GM18870 (cell line): ENCODE results near the gene NR6A1.

Experiments used
- ATAC-seq: cut with Tn5 transposase; IDR thresholded peaks from one replicate; pipeline ENCODE4 v1.9.1; 2021; ENCODE audit warnings: moderate library complexity; ENCODE audit not compliant: unreplicated experiment

Gene NR6A1

DNA sequence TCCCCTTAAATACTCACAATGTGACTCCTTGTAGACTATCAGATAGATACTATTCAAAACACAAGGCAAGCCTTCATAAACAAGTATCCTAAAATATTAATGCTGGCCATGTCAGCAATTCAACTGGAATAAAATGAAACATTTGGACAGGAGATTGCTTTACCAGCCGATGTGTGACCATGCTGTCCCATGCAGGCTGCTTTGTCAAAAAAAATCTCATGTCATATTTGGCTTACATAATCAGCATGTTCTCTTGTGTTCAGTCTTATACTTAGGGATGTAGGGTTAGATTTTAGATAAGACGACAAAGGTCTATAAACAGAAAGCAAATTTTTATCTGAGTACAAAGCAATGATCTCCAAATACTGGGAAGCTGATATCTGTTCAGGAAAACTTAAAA is 108.5 kb downstream of the NR6A1 start:
- no peak for ATAC-seq

GRCh38 chr9:124661271-124661670 is 109.8 kb downstream of the NR6A1 start:
- ATAC-seq: no peak

- no peak for ATAC-seq
Observed at GRCh38 chr9:124660341-124660801, 110.7 kb downstream of the NR6A1 start.

- ATAC-seq: no peak
Observed at GRCh38 chr9:124659099-124659659, 111.9 kb downstream of the NR6A1 start.

DNA sequence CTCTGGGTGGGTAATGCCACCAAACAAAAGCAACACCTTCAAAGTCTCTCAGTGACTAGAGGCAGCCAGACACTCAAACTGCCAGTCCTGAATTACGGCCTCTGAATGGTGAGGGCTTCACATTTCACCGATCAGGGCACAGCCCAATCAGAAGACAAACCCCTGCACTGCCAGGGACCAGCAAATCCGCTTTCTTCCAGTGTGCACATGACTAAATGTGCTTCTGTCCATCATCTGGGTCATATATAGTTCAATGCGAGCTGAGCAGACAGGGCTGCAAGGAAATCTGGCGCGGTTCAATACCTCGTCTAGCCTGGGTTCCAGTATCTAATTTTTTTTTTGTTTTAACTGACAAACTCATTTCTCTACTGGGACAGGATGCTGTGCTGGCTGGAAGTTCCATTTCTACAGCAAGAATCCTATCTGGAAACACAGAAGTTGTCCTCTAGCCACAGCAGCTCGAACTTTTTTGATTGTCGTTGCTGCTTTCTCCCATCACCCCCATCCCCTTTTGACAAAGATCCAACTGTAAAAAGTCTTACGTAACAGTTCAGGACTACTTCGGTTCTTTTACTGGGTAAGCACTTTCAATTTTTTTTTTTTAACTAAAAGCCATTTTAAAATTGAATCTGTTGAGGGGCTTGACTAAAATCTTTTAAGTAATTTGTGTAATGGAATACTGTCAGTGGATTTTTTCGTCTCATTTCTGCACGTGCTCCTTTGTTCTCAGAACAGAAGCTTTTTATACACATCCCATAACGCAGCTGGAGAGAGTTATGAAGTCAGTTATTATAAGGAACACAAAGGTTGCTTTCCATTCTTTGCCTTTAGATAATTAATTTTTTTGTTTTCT is 112.7 kb downstream of the NR6A1 start:
- peak; percentile 95 for ATAC-seq

DNA sequence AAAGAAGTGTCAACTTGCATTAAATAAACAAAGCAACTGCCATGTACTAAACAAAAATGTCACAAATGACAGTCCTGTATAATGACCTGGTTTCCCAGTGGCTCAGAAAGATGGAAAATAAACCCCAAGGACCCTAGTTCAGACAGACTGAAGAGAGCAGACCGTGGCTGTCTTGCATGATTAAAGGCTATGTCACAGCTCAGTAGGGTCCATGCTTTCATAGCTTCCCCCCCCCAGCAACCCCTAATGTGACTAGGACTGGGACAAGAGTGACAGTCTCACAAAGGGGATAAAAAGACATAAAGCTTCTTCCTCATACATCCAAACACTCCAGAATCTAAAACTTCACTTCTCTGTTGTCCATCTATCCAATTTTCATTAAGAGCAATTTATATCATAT is 113.6 kb downstream of the NR6A1 start:
- ATAC-seq: no peak

DNA sequence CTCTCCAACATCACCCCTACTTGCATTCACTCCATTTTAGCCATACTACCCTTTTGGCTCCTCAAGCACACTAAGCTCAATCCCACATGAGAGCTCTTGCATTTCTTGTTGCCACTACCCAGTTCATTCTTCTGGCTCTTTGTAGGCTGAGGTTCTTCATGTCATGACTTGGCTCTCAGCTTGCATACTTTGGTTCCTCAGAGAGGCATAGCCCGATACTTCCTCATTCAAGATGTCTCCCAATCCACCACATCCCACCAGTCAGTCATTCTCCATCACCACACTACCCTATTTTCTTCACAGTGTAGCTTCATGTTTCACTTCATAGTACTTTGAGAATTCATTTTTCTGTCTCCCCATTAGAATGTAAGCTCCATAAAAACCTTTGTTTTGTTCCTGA is 116.7 kb downstream of the NR6A1 start:
- no peak for ATAC-seq

DNA sequence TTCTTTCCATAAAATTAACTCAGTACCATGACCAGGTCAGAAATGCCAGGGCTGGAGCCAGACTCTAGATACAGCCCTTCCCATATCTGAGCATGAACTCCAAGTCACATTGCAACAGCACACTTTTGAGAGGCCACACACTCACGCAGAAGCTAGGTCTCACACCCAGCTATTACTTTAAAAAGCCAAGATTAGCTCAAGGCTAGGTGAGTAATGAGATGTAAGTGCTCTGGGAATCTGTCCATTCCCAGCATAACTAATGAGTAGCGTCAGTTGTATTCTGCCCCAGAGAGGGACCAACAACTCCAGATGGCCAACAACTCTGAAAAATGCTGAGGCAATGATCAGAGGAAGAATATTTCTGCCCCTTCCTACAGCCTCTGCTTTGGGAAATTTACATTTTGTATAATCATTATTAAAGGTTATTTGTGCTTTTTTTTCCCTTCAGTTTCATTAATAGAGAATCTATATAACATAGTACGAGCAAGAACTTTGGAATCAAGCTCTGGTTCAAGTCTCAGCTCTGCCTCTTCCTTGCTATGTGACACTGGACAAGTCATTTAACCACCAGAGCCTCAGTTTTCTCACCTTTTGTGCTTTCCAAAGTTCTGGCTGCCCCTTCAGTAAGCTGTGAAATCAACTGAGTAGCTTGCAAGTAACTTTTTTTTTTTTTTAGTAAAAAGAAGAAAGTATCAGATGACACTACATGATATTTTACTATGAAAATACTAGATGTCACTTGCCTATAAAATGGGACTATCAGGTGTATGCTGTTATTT is 118.3 kb downstream of the NR6A1 start:
- ATAC-seq: no peak

DNA sequence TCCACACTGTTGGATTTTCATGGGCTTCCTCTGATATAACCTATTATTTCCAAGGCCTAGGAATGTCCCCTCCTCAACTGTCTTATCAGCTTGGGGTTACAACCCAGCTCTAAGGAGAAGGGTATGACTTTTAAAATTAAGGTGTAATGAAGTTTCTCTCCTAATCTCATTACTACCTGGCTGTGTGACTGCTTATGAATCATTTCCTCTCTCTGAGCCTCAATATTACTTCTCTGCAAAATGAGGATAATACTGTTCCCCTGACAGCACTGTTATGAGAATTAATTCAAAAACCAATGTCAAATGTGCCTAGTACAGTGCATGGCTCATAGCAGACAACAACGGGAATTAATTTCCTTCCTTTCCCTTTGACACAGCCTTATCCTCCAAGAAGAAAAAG is 118.9 kb downstream of the NR6A1 start:
- ATAC-seq: no peak

GRCh38 chr9:124645274-124645673 is 125.8 kb downstream of the NR6A1 start:
- ATAC-seq: no peak

- no peak for ATAC-seq
Observed at GRCh38 chr9:124639637-124640036, 131.5 kb downstream of the NR6A1 start.

DNA sequence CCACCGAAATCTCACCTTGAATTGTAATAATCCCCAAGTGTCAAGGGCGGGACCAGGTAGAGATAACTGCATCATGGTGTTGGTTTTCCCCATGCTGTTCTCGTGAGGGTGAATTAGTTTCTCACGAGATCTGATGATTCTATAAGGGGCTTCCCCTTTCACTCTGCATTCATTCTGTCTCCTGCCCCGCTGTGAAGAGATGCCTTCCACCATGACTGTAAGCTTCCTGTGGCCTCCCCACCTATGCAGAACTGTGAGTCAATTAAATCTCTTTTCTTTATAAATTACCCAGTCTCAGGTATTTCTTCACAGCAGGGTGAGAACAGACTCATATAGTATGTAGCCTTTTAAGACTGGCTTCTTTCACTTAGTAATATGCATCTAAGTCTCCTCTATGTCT is 135.8 kb downstream of the NR6A1 start:
- ATAC-seq: no peak

DNA sequence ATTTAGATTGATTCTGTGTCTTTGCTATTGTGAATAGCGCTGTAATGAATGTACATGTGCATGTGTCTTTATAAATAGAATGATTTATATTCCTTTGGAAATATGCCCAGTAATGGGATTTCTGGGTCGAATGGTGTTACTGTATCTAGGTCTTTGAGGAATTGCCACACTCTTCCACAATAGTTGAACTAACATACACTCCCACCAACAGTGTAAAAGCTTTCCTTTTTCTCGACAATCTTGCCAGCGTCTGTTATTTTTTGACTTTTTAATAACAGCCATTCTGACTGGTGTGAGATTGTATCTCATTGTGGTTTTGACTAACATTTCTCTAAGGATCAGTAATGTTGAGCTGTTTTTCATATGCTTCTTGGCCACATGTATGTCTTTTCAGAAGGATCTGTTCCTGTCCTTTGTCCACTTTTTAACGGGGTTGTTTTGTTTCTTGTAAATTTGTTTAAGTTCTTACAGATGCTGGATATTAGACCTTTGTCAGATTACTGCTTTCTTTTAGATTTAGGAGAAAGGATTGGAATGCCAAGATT is 139.0 kb downstream of the NR6A1 start:
- no peak for ATAC-seq

DNA sequence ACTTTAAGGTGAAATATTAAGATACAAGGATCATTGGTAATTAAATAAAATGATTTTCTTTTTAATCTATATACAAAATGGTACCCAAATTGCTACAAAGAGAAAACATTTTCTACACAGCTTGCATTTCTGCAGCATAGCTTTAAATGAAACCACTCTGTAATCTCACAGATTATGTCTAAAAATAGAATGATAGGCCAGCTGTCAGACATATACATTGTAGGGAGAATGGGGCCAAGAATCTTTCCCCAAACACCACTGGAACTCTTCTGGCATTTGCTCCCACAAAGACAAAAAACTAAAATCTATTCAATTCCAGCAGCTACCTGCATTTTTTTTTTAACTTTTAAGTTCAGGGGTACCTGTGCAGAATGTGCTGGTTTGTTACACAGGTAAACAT is 139.8 kb downstream of the NR6A1 start:
- ATAC-seq: no peak

DNA sequence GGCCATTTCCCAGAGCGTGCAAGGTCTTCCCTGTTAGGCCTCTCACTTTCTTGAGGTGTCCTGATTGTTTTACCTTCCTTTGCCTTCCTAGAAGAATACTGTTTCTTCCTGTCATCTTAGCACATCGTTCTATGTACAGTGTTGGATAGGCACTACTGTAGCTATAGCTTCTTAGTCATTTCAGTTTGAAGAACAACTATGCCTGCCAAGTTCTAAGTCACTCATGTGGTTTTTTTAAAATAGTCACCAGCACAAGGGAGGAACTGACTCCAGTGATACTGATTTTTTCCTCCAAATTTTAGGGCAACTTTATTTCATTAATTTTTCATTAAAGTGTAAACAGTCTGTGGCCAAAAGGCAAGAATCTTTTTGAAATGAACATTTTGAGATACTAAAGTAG is 141.5 kb downstream of the NR6A1 start:
- ATAC-seq: no peak

GRCh38 chr9:124628741-124629140 is 142.4 kb downstream of the NR6A1 start:
- no peak for ATAC-seq

GRCh38 chr9:124626276-124626675 is 144.8 kb downstream of the NR6A1 start:
- no peak for ATAC-seq

- ATAC-seq: no peak
Observed at GRCh38 chr9:124625087-124625486, 146.0 kb downstream of the NR6A1 start.

GRCh38 chr9:124624735-124624992 is 146.4 kb downstream of the NR6A1 start:
- ATAC-seq: no peak

- ATAC-seq: no peak
Observed at GRCh38 chr9:124623966-124624734, 147.0 kb downstream of the NR6A1 start.

DNA sequence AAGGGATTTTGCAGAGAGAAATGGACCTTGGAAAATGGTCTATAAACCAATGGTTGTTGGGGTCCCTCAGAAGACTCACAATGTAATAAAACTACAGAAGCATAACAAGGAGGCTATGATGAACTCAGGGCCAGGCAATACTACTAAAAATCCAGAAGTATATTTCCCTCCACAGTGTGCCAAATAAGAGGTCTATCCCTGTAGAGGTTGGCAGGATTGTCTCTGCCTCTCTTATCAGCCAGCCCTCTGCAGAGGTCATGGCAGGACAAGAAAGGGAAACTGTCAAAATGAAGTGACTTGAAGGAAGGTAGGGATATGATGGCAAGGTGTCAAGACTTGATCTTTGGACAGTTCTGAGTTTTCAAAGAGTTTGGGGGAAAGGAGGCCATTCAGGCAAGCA is 148.2 kb downstream of the NR6A1 start:
- ATAC-seq: no peak
